Fibroblast of skin of left quadriceps (primary cell): ENCODE measurements around the gene HSPG2.
A peak's percentile ranks its signal among the peaks of the same experiment; 100 is the strongest.

Source experiments
- DNase-seq, 2 experiments: peaks; one replicate each; pipeline ENCODE4 v3.0.0-alpha.2; 2013; ENCODE audit warnings: low read depth in 2 of 2

The HSPG2 gene

DNA sequence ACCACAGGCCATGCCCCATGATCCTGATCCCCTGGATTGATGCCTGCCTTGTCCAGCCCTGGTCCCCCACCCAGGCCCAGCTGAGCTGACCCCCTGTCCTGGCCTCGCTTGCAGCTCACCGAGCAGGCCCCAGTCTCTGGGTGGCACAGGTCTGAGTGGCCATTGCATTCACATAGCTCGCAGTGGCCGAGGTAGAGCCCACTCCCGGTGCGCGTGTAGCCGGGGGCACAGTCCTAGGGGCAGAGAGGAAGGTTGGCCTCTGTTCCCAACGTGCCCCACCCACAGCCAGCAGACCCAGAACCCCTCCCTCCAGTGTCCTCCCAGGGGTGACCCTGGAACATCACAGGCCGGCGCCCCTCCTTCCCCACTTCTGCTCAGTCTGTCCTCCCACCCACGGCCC is 73.1 kb downstream of the HSPG2 start:
- no peak for DNase-seq

DNA sequence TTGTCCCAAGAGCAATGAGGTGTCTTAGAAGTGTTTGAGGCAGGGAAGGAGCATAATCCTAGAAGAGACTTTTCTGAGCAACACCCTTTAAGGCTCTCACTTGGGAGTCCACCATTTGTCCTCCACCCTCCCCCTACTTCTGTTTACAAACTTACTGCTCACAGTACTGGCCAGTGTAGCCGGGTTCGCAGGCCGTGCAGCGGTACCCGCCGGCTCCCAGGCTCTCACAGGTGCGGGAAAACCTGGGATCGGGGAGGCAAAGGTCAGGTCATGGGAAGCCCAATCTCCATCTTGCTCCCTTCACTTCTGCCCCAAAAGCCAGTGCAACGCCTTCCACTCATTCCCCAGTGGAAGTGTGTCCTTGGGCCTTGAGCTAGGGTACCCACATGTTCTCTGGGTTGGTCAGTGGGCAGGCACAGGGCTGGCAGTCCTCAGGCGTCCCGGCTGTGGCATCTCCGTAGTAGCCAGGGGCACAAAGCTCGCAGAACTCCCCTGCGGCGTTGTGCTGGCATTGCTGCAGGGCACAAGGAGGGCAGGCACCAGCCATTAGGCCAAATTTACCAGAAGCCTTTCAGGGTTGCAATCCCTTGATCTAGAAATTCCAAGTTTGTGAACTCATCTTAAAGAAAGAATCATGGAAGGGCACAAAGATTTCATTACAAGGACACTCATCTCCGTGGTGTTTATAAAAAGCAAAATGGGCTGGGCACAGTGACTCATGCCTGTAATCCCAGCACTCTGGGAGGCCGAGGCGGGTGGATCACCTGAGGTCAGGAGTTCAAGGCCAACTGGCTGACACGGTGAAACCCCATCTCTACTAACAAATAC is 75.3 kb downstream of the HSPG2 start:
- DNase-seq: no peak

DNA sequence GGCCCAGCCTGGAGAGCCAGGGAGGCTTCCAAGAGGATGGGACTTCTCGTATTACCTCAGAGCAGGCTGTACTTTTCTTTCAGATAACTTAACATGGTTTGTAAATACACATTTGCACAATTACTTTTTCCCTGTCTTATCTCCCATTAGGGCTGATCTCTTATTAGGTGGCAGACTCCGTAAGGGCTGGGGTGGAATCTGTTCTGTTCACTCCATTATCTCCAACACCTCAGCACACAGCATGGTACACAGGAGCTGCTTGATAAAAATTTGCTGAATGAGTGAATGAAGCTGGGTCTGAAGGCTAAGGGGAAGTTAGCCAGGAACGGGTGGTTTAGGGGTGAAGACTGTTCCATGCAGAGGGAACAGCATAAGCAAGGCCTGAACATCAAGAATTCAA is 76.1 kb downstream of the HSPG2 start:
- DNase-seq: no peak

DNA sequence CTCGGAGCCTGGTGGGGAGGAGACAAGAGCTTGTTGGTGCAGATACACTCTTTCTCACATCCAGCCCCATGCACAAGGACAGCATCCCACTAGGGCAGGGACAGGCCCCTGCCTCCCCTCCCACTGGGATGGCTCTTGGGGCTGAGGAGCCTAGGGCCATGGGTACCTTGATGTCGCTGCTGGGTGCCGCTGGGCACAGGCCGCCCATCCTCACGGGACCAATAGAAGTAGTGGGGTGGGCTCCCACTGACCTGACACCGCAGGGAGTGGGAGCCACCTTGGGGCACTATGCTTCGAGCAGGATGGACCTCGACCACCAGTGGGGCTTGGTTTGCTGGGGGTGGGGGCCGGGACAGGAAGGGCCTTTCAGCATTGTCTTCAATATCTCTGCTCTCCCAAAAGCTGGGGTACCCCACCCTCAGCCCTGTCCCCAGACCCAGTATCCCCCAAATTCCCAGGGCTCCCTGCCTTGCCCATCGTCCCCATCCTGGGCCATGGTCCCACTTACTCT is 77.4 kb downstream of the HSPG2 start:
- DNase-seq: no peak

GRCh38 chr1:21857840-21858670 is 79.1 kb downstream of the HSPG2 start:
- no peak for DNase-seq

DNA sequence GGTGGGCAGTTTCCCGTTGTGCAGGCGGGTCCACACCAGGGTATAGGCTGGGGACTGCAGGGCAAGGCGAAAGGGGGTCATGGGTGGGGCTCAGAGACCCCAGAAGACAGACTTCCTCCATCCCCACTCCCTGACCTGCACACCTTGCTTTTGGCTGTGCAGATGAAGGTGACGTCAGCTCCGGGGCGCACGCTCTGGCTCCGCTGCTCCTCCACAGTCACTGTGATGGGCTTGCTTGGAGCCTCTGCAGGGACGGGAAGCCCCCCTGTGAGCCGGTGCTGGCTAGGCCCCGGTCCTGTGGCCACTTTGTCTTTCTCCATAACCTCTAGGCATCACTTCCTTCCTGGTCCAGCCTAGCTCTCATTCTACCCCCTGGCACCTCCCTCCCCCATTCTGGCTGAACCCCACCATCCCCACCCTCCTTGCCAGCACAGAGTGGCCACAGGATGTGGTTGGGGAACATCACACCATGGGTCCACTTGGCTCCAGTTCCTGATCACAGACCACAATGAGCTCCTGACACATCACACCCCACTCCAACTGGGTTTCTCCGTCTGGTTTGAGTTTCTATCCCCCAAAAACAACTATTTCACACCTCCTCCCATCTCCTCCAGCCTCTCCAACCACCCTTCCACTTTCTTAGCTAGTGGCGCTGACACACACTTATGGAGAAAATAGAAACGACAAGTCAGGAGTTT is 79.8 kb downstream of the HSPG2 start:
- peak; percentile 5 to 11 for DNase-seq

- DNase-seq: no peak
Measured at GRCh38 chr1:21855257-21856096, 81.6 kb downstream of the HSPG2 start.

DNA sequence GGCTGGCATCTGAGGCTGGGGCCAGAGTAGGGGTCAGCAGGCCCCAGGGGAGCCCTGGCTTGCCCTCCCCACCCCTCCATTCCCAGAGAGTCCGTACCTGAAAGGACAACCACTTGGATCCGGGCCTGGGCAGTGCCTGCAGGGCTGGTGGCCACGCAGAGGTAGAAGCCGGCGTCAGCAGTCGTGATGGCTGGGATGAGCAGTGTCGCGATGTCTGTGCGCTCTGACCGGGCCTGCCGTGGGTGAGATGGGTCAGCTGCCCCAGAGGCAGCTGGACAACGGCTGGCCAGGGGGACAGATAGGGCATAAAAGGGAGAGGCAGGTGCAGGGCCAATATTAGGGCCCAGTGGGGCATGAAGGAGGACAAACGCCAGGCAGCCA is 82.4 kb downstream of the HSPG2 start:
- no peak for DNase-seq

GRCh38 chr1:21854090-21854750 is 82.9 kb downstream of the HSPG2 start:
- DNase-seq: no peak

DNA sequence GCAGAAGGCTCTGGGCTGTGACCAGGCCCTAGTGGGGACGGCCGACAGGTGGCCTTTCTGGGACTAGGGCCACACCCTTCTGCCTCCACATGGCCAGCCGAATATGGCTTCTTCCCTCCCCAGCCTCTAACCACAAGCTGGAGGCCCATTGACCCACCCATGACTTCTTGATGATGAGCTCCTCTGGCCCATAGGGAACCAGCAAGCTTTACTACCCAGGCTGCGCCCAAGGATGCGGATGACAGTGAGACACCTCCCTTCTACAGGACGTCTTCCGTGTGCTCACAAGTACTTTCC is 84.0 kb downstream of the HSPG2 start:
- DNase-seq: no peak

- no peak for DNase-seq
Measured at GRCh38 chr1:21852282-21853130, 84.6 kb downstream of the HSPG2 start.

- no peak for DNase-seq
Measured at GRCh38 chr1:21851430-21852250, 85.5 kb downstream of the HSPG2 start.

GRCh38 chr1:21849909-21850576 is 87.1 kb downstream of the HSPG2 start:
- no peak for DNase-seq

GRCh38 chr1:21848524-21849174 is 88.5 kb downstream of the HSPG2 start:
- no peak for DNase-seq

DNA sequence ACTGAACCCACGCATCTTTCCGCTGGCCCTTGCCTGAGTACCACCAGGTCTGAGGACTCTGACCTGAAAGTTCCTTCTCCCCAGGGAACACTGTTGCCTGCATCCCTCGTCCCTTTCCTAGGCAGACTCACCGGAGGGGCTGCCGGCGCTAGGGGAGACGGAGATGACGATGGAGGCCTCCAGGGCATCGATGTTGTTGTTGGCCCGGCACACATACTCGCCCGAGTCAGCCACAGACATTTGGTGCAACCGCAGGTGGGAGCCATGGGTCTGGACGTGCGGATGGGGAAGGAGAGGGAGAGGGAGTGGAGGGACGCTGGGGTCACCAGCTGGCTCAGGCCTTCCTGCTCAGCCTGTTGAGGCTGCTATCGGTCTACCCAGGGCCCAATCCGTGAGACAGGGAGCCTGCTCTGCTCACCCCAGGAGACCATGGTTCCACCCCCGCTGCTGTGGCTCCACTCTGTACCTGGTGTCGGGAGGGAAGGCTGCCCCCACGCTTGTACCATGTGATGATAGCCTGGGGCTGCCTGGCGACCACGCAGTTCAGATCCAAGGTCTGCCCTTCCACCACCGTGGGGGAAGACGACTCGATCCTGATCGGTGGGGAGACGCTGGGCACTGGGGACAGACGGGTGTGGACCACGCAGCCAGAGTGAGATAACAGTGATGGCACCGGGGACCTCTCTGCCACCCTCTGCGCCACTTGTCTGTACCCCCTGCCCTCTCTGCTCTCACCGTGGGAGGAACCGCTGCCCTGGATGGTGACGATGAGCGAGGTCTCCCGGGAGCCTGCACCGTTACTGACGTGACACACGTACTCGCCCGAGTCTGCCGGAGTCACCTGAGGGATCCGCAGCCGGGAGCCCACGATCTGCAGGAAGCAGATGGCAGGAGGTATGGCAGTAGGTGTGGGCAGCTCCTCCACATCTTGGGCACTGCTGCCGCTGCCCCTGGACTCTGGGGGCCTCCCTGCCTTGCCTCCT is 89.6 kb downstream of the HSPG2 start:
- no peak for DNase-seq

GRCh38 chr1:21845646-21846641 is 91.2 kb downstream of the HSPG2 start:
- DNase-seq: no peak
